ENCODE results near the gene MTA3.
A peak's percentile ranks its signal among the peaks of the same experiment; 100 is the strongest.
"Not testable (repeated sequence)": the region's sequence is repeated elsewhere in the genome, so short reads cannot be mapped to it uniquely, and the experiment has no call there.

MTA3 gene

GRCh38 chr2:42636934-42637333 lies 68.5 kb downstream of the MTA3 start:
- no peak overlapping the region for H3K4me2 ChIP-seq (ENCODE audit: low read length)
- no peak overlapping the region for H3K4me3 ChIP-seq (ENCODE audit: low read length)
- H3K36me3 ChIP-seq (replicated peaks; ENCODE audit: low read depth, low read length), result no peaks in the 10 kb centered on the region
- no peak overlapping the region for H3K9ac ChIP-seq (ENCODE audit: low read length)
- no peaks in the 10 kb centered on the region for H4K20me1 ChIP-seq (ENCODE audit: insufficient read depth, low read length)
- H2AFZ ChIP-seq (ENCODE audit: low read depth, low read length), result no peak overlapping the region
- H3K79me2 ChIP-seq (ENCODE audit: low read length), result no peaks in the 10 kb centered on the region
- TF ChIP-seq CTCF (IDR thresholded peaks at IDR 0.05; ENCODE audit: low read depth, low read length) (no peak), EZH2phosphoT487 (IDR thresholded peaks at IDR 0.05; ENCODE audit: low read depth) (no peak)
- peaks cover 22% of the 10 kb centered on the region for H3K4me1 ChIP-seq (ENCODE audit: low read length)
- no peaks in the 10 kb centered on the region for H3K9me3 ChIP-seq (ENCODE audit: insufficient read depth, low read length)
- no peaks in the 10 kb centered on the region for H3K27me3 ChIP-seq (ENCODE audit: low read depth, low read length)
- H3K27ac ChIP-seq (ENCODE audit: low read length), result no peak overlapping the region

- H3K79me2 ChIP-seq (ENCODE audit: low read length), result no peaks in the 10 kb centered on the region
- H3K27me3 ChIP-seq (ENCODE audit: low read depth, low read length), result no peaks in the 10 kb centered on the region
- peak overlapping the region; percentile 55 for H3K4me2 ChIP-seq (ENCODE audit: low read length)
- H3K4me1 ChIP-seq (ENCODE audit: low read length), result peaks cover 22% of the 10 kb centered on the region
- TF ChIP-seq CTCF (IDR thresholded peaks at IDR 0.05; ENCODE audit: low read depth, low read length) (no peak), EZH2phosphoT487 (IDR thresholded peaks at IDR 0.05; ENCODE audit: low read depth) (no peak)
- H2AFZ ChIP-seq (ENCODE audit: low read depth, low read length), result no peak overlapping the region
- no peaks in the 10 kb centered on the region for H3K9me3 ChIP-seq (ENCODE audit: insufficient read depth, low read length)
- H3K9ac ChIP-seq (ENCODE audit: low read length), result peak overlapping the region; percentile 25; the same call in 1 of the 2 replicates
- H4K20me1 ChIP-seq (ENCODE audit: insufficient read depth, low read length), result no peaks in the 10 kb centered on the region
- H3K36me3 ChIP-seq (replicated peaks; ENCODE audit: low read depth, low read length), result no peaks in the 10 kb centered on the region
- H3K27ac ChIP-seq (ENCODE audit: low read length), result no peak overlapping the region
- H3K4me3 ChIP-seq (ENCODE audit: low read length), result peak overlapping the region; percentile 30
Measured at GRCh38 chr2:42638080-42638784, 69.8 kb downstream of the MTA3 start.

- Histone ChIP-seq H3K4me3 (ENCODE audit: low read length) (peak overlapping the region; percentile 30), H3K9me3 (ENCODE audit: insufficient read depth, low read length) (no peaks in the 10 kb centered on the region), H3K79me2 (ENCODE audit: low read length) (no peaks in the 10 kb centered on the region), H3K36me3 (replicated peaks; ENCODE audit: low read depth, low read length) (peaks cover 2% of the 10 kb centered on the region), H3K4me1 (ENCODE audit: low read length) (peaks cover 22% of the 10 kb centered on the region), H3K27ac (ENCODE audit: low read length) (no peak overlapping the region), H3K9ac (ENCODE audit: low read length) (no peak overlapping the region), H3K4me2 (ENCODE audit: low read length) (peak overlapping the region; percentile 55), H4K20me1 (ENCODE audit: insufficient read depth, low read length) (no peaks in the 10 kb centered on the region), H3K27me3 (ENCODE audit: low read depth, low read length) (no peaks in the 10 kb centered on the region), H2AFZ (ENCODE audit: low read depth, low read length) (no peak overlapping the region)
- TF ChIP-seq EZH2phosphoT487 (IDR thresholded peaks at IDR 0.05; ENCODE audit: low read depth) (no peak), CTCF (IDR thresholded peaks at IDR 0.05; ENCODE audit: low read depth, low read length) (no peak)
Measured at GRCh38 chr2:42639340-42640077, 71.1 kb downstream of the MTA3 start.

GRCh38 chr2:42640261-42640660 lies 71.8 kb downstream of the MTA3 start:
- Histone ChIP-seq H3K4me1 (ENCODE audit: low read length) (peaks cover 22% of the 10 kb centered on the region), H3K4me2 (ENCODE audit: low read length) (no peak overlapping the region), H3K9me3 (ENCODE audit: insufficient read depth, low read length) (no peaks in the 10 kb centered on the region), H3K36me3 (replicated peaks; ENCODE audit: low read depth, low read length) (peaks cover 2% of the 10 kb centered on the region), H2AFZ (ENCODE audit: low read depth, low read length) (no peak overlapping the region), H3K27me3 (ENCODE audit: low read depth, low read length) (no peaks in the 10 kb centered on the region), H3K4me3 (ENCODE audit: low read length) (no peak overlapping the region), H3K9ac (ENCODE audit: low read length) (no peak overlapping the region), H3K79me2 (ENCODE audit: low read length) (no peaks in the 10 kb centered on the region), H4K20me1 (ENCODE audit: insufficient read depth, low read length) (no peaks in the 10 kb centered on the region), H3K27ac (ENCODE audit: low read length) (no peak overlapping the region)
- no peak for TF ChIP-seq CTCF (IDR thresholded peaks at IDR 0.05; ENCODE audit: low read depth, low read length)
- TF ChIP-seq EZH2phosphoT487 (IDR thresholded peaks at IDR 0.05; ENCODE audit: low read depth), result no peak

- H3K9me3 ChIP-seq (ENCODE audit: insufficient read depth, low read length); H3K79me2 ChIP-seq (ENCODE audit: low read length); H2AFZ ChIP-seq (ENCODE audit: low read depth, low read length); H3K9ac ChIP-seq (ENCODE audit: low read length); H3K27ac ChIP-seq (ENCODE audit: low read length); H3K36me3 ChIP-seq (replicated peaks; ENCODE audit: low read depth, low read length); H4K20me1 ChIP-seq (ENCODE audit: insufficient read depth, low read length); H3K4me2 ChIP-seq (ENCODE audit: low read length); H3K4me3 ChIP-seq (ENCODE audit: low read length); H3K27me3 ChIP-seq (ENCODE audit: low read depth, low read length): not testable (repeated sequence)
- H3K4me1 ChIP-seq (ENCODE audit: low read length), result peaks cover 22% of the 10 kb centered on the region
Measured at GRCh38 chr2:42642371-42642770, 73.9 kb downstream of the MTA3 start.
